Measurements from ENCODE around the gene SMKR1.

DNA sequence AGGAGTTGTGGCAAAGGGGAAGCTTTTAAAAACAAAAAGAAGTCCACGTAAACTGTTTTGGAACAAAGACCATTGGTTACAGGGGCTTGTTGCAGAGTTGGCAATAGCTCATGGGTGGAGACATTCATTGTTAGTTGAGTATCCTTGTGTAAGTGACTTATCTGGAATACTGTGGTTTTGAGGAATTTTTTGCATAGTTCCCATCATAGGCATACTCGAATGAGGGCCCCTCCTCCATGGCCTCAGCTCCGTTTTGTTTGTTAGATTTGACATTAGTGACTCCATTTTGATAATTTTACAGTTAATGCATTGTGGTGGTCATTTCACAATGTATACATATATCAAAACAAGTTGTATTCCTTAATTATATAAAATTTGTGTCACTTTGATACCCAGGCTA lies 12.8 kb upstream of the SMKR1 start:
- TF ChIP-seq JUN (IDR thresholded peaks at IDR 0.05; ENCODE audit: low read depth, low read length) (no peak), RAD21 (IDR thresholded peaks at IDR 0.05 in 1 of 2, conservative IDR thresholded peaks at IDR 0.05 in 1 of 2; ENCODE audit: low read depth in 2 of 2, low read length in 2 of 2) (no peak), GTF2F1 (IDR thresholded peaks at IDR 0.05; ENCODE audit: borderline replicate concordance, low read depth, low read length) (no peak), EP300 (IDR thresholded peaks at IDR 0.05; ENCODE audit: borderline replicate concordance in 1 of 2, low read depth in 2 of 2, low read length in 2 of 2) (no peak), SP1 (IDR thresholded peaks at IDR 0.05; ENCODE audit: low read depth, low read length) (no peak), RFX5 (IDR thresholded peaks at IDR 0.05; ENCODE audit: borderline replicate concordance, low read depth, low read length) (no peak), ASH2L (IDR thresholded peaks at IDR 0.05; ENCODE audit: low read length) (no peak), TBP (IDR thresholded peaks at IDR 0.05; ENCODE audit: low read depth, low read length) (no peak)
